CD14-positive monocyte (primary cell): ENCODE data around the gene CDH11. TPM values are rescaled to one million over a fixed set of nuclear protein-coding genes. Genes with fewer than 3 reads are reported as not detected.

Source experiments
- DNase-seq, 3 donors: peaks; one replicate each; pipeline ENCODE4 v3.0.0-alpha.2; 2011 to 2022
- H2AFZ ChIP-seq: 2 replicates; pipeline ENCODE4 v1.6.0; 2012; ENCODE audit warnings: mild to moderate bottlenecking, low read depth, low read length, inconsistent platforms; ENCODE audit not compliant: insufficient read depth, poor library complexity, severe bottlenecking
- H3K27ac ChIP-seq, 2 donors: 1 replicate in 1 of 2; 2 replicates in 1 of 2; pipeline ENCODE4 v1.5.1; 2012 to 2013; ENCODE audit warnings: low read length in 2 of 2, control low read depth in 1 of 2, inconsistent platforms in 1 of 2, low read depth in 1 of 2, mild to moderate bottlenecking in 1 of 2
- H3K27me3 ChIP-seq, 2 donors: one replicate each; pipeline versions ENCODE4 v1.6.0 to v1.6.1; 2011 to 2013; ENCODE audit warnings: low read length in 2 of 2; ENCODE audit not compliant: control insufficient read depth in 2 of 2, insufficient read depth in 2 of 2
- H3K36me3 ChIP-seq, 2 donors: replicated peaks in 1 of 2; 1 replicate in 1 of 2; 2 replicates in 1 of 2; pipeline versions ENCODE4 v1.5.1 to v1.6.1; 2012 to 2013; ENCODE audit warnings: low read length in 2 of 2, control low read depth in 1 of 2, inconsistent platforms in 1 of 2, mild to moderate bottlenecking in 1 of 2; ENCODE audit not compliant: insufficient read depth in 2 of 2, control insufficient read depth in 1 of 2
- H3K4me1 ChIP-seq, 2 donors: 1 replicate in 1 of 2; 2 replicates in 1 of 2; pipeline versions ENCODE4 v1.5.1 to v1.6.1; 2012 to 2013; ENCODE audit warnings: low read length in 2 of 2, control low read depth in 1 of 2, inconsistent platforms in 1 of 2, mild to moderate bottlenecking in 1 of 2, moderate library complexity in 1 of 2; ENCODE audit not compliant: insufficient read depth in 2 of 2, control insufficient read depth in 1 of 2
- H3K4me2 ChIP-seq: replicated peaks from 2 replicates; pipeline ENCODE3; 2012; ENCODE audit warnings: low read length, moderate library complexity, mild to moderate bottlenecking; ENCODE audit not compliant: poor library complexity, severe bottlenecking; ENCODE audit errors: extremely low read depth
- H3K4me3 ChIP-seq, 3 experiments: fragments of 200-600 bp in 1 of 3; sonication (generic) in 1 of 3; replicated peaks in 1 of 3; 1 replicate in 2 of 3; 2 replicates in 1 of 3; pipeline ENCODE4 v1.5.1; 2011 to 2013; ENCODE audit warnings: low read length in 3 of 3, mild to moderate bottlenecking in 3 of 3, control low read depth in 2 of 3, low read depth in 2 of 3, inconsistent platforms in 1 of 3, moderate library complexity in 1 of 3
- H3K79me2 ChIP-seq: 2 replicates; pipeline ENCODE4 v1.6.0; 2012; ENCODE audit warnings: mild to moderate bottlenecking, control low read depth, inconsistent platforms, low read length, moderate library complexity; ENCODE audit not compliant: insufficient read depth
- H3K9ac ChIP-seq: 2 replicates; pipeline ENCODE4 v1.6.0; 2017; ENCODE audit warnings: low read length, mild to moderate bottlenecking; ENCODE audit not compliant: insufficient read depth, poor library complexity, severe bottlenecking
- H3K9me3 ChIP-seq, 2 donors: replicated peaks in 1 of 2; 1 replicate in 1 of 2; 2 replicates in 1 of 2; pipeline versions ENCODE4 v1.5.1 to v1.6.1; 2012 to 2013; ENCODE audit warnings: low read length in 2 of 2, control low read depth in 1 of 2; ENCODE audit not compliant: control insufficient read depth in 1 of 2, insufficient read depth in 1 of 2
- H4K20me1 ChIP-seq: 2 replicates; pipeline ENCODE4 v1.6.0; 2012; ENCODE audit warnings: mild to moderate bottlenecking, low read length, control low read depth, moderate library complexity; ENCODE audit not compliant: insufficient read depth
- H3K27ac Mint-ChIP-seq, 7 donors: one replicate each; pipeline ENCODE4 v1.8.0; 2020; ENCODE audit warnings: mild to moderate bottlenecking in 7 of 7, mixed read lengths in 7 of 7, moderate library complexity in 6 of 7, inconsistent platforms in 2 of 7
- H3K27me3 Mint-ChIP-seq, 3 donors: one replicate each; pipeline ENCODE4 v1.8.0; 2021 to 2022; ENCODE audit warnings: low read depth in 3 of 3, mild to moderate bottlenecking in 3 of 3, mixed read lengths in 3 of 3, moderate library complexity in 3 of 3, inconsistent platforms in 1 of 3
- H3K36me3 Mint-ChIP-seq, 2 donors: one replicate each; pipeline ENCODE4 v1.8.0; 2020; ENCODE audit warnings: mixed read lengths in 2 of 2, inconsistent platforms in 1 of 2, mild to moderate bottlenecking in 1 of 2
- H3K4me1 Mint-ChIP-seq: one replicate; pipeline ENCODE4 v1.8.0; 2020; ENCODE audit warnings: mild to moderate bottlenecking, mixed read lengths
- H3K4me3 Mint-ChIP-seq, 2 donors: one replicate each; pipeline ENCODE4 v1.8.0; 2020; ENCODE audit warnings: mild to moderate bottlenecking in 2 of 2, mixed read lengths in 2 of 2, moderate library complexity in 1 of 2
- H3K9me3 Mint-ChIP-seq, 7 donors: one replicate each; pipeline ENCODE4 v1.8.0; 2020 to 2022; ENCODE audit warnings: mixed read lengths in 7 of 7, mild to moderate bottlenecking in 6 of 7, moderate library complexity in 6 of 7, inconsistent platforms in 2 of 7
- CTCF ChIP-seq: fragments of 200-600 bp; IDR thresholded peaks from one replicate; pipeline ENCODE4 v1.8.0; 2022; ENCODE audit warnings: antibody characterized with exemption, mild to moderate bottlenecking
- WGBS: methylation state at CpG from one replicate; pipeline ENCODE4 v1.1.5; 2013; ENCODE audit warnings: missing lambda C conversion rate; ENCODE audit not compliant: insufficient coverage; 5-methylcytosine and 5-hydroxymethylcytosine counted together
- intact Hi-C, 2 donors: fragments of 100-400 bp; cut with micrococcal nuclease; formaldehyde crosslinking; loops; one replicate each; pipeline versions ENCODE4 v1.15.0 to v1.15.1; 2023
- polyA plus RNA-seq, 3 donors: library from polyadenylated mRNA; depleted of rRNA in 1 of 3; unstranded in 2 of 3; stranded (reverse) in 1 of 3; fragments of 300-500 nt in 2 of 3; fragments of >200 nt in 1 of 3; fragmentation: Illumina TruSeq in 2 of 3; gene quantifications; 1 replicate in 2 of 3; 2 replicates in 1 of 3; pipeline ENCODE4 v1.2.3, GENCODE V29; 2012 to 2021

CDH11 gene
- polyA plus RNA-seq, 3 donors, result not detected

GRCh38 chr16:65005696-65006095 lies 116.2 kb downstream of the CDH11 start:
- H4K20me1 ChIP-seq, result no peaks in the 10 kb centered on the region
- TF ChIP-seq CTCF, result no peak
- DNase-seq, result no peak
- H3K4me2 ChIP-seq, result no peak overlapping the region
- no peaks in the 10 kb centered on the region for H3K27me3 ChIP-seq
- no peaks in the 10 kb centered on the region for H3K36me3 ChIP-seq
- H3K4me3 ChIP-seq, result no peak overlapping the region
- no peak overlapping the region for H3K27ac Mint-ChIP-seq
- intact Hi-C loops, result no loop called here
- no peaks in the 10 kb centered on the region for H3K79me2 ChIP-seq
- H3K4me1 Mint-ChIP-seq, result no peaks in the 10 kb centered on the region
- no peak overlapping the region for H3K27ac ChIP-seq
- H3K4me1 ChIP-seq, result no peaks in the 10 kb centered on the region
- no peak overlapping the region for H2AFZ ChIP-seq
- H3K9ac ChIP-seq, result no peak overlapping the region
- no peak overlapping the region for H3K4me3 Mint-ChIP-seq
- no CpG with 5 or more reads among the region's 1 CpG for WGBS
- H3K9me3 Mint-ChIP-seq, result peaks cover 0 to 3% (median 0%) of the 10 kb centered on the region in 7 donors
- H3K9me3 ChIP-seq, result no peaks in the 10 kb centered on the region
- no peaks in the 10 kb centered on the region for H3K36me3 Mint-ChIP-seq
- peaks cover 0 to 3% (median 0%) of the 10 kb centered on the region in 3 donors for H3K27me3 Mint-ChIP-seq

- H4K20me1 ChIP-seq, result no peaks in the 10 kb centered on the region
- H3K36me3 ChIP-seq, result no peaks in the 10 kb centered on the region
- no peak overlapping the region for H3K9ac ChIP-seq
- Mint-ChIP-seq H3K9me3 (peaks cover 0 to 3% (median 2%) of the 10 kb centered on the region in 7 donors), H3K27me3 (peaks cover 0 to 3% (median 0%) of the 10 kb centered on the region in 3 donors), H3K4me1 (no peaks in the 10 kb centered on the region), H3K36me3 (no peaks in the 10 kb centered on the region), H3K27ac (no peak overlapping the region), H3K4me3 (no peak overlapping the region)
- TF ChIP-seq CTCF, result no peak
- no peak overlapping the region for H3K4me3 ChIP-seq
- DNase-seq, result no peak
- H2AFZ ChIP-seq, result no peak overlapping the region
- H3K79me2 ChIP-seq, result no peaks in the 10 kb centered on the region
- intact Hi-C loops, result no loop called here
- no peaks in the 10 kb centered on the region for H3K27me3 ChIP-seq
- H3K27ac ChIP-seq, result no peak overlapping the region
- WGBS, result 93% methylated on average over 16 of the region's 16 CpGs
- no peak overlapping the region for H3K4me2 ChIP-seq
- no peaks in the 10 kb centered on the region for H3K4me1 ChIP-seq
- H3K9me3 ChIP-seq, result no peaks in the 10 kb centered on the region
Measured at GRCh38 chr16:65004570-65004969, 117.3 kb downstream of the CDH11 start.
